IMR-90 (cell line): ENCODE results near the gene MSH5. TPM values are rescaled to one million over a fixed set of nuclear protein-coding genes. Genes with fewer than 3 reads are reported as not detected.
A peak's percentile ranks its signal among the peaks of the same experiment; 100 is the strongest.

ENCODE experiments used
- ATAC-seq: fragments of 200-7000 bp; cut with Tn5 transposase; 2 replicates; pipeline ENCODE4 v1.9.1; 2020; ENCODE audit warnings: low read depth, mild to moderate bottlenecking, moderate library complexity
- BruUV-seq: library from RNA; stranded (reverse); fragments of 400-500 nt; replicated peaks from 2 replicates; lab custom pipeline; 2021; lab: Mats Ljungman, UMichigan
- CTCF ChIA-PET: fragments of 300-600 bp; formaldehyde crosslinking; extraction: SDS; loops from one replicate; lab custom pipeline; 2021; ENCODE audit warnings: antibody characterized with exemption; lab: Yijun Ruan, JAX
- POLR2A ChIA-PET: fragments of 300-600 bp; sonication (Branson Sonifier 250); formaldehyde crosslinking; loops from one replicate; lab custom pipeline; 2022; ENCODE audit warnings: antibody characterized with exemption; ENCODE audit not compliant: unreplicated experiment; lab: Charles Lee
- DNase-seq: peaks from one replicate; pipeline ENCODE4 v3.0.0; 2013
- H2AFZ ChIP-seq: replicated peaks from 2 replicates; pipeline ENCODE3; 2013; ENCODE audit warnings: low read length, mild to moderate bottlenecking; ENCODE audit not compliant: poor library complexity
- H2AK5ac ChIP-seq: 2 replicates; pipeline ENCODE4 v1.6.1; 2013; ENCODE audit warnings: low read depth, low read length, inconsistent platforms
- H2AK9ac ChIP-seq: replicated peaks from 2 replicates; pipeline ENCODE3; 2013; ENCODE audit warnings: mild to moderate bottlenecking, low read depth, low read length, moderate library complexity; ENCODE audit not compliant: poor library complexity
- H2BK120ac ChIP-seq: 2 replicates; pipeline ENCODE4 v1.6.1; 2013; ENCODE audit warnings: low read depth, low read length, inconsistent platforms
- H2BK15ac ChIP-seq: 3 replicates; pipeline ENCODE4 v1.6.1; 2013; ENCODE audit warnings: low read depth, low read length, inconsistent platforms
- H2BK20ac ChIP-seq: 2 replicates; pipeline ENCODE4 v1.6.1; 2013; ENCODE audit warnings: low read depth, mild to moderate bottlenecking, inconsistent platforms, low read length, moderate library complexity
- H2BK5ac ChIP-seq: 2 replicates; pipeline ENCODE4 v1.6.1; 2013; ENCODE audit warnings: mild to moderate bottlenecking, low read depth, low read length, inconsistent platforms; ENCODE audit not compliant: poor library complexity, severe bottlenecking
- H3K14ac ChIP-seq: replicated peaks from 2 replicates; pipeline ENCODE4 v1.6.1; 2013; ENCODE audit warnings: low read depth, low read length, inconsistent platforms
- H3K18ac ChIP-seq: 2 replicates; pipeline ENCODE4 v1.6.1; 2013; ENCODE audit warnings: low read depth, low read length, control low read depth
- H3K23ac ChIP-seq: 2 replicates; pipeline ENCODE4 v1.6.1; 2013; ENCODE audit warnings: low read depth, low read length, inconsistent platforms
- H3K27ac ChIP-seq: 2 replicates; pipeline ENCODE4 v1.5.1; 2013; ENCODE audit warnings: mild to moderate bottlenecking, control low read depth, low read length; ENCODE audit not compliant: insufficient read depth
- H3K27me3 ChIP-seq: 2 replicates; pipeline ENCODE4 v1.6.1; 2013; ENCODE audit warnings: low read length; ENCODE audit not compliant: control insufficient read depth, insufficient read depth
- H3K36me3 ChIP-seq: 2 replicates; pipeline ENCODE4 v1.6.1; 2013; ENCODE audit warnings: low read length, mixed read lengths; ENCODE audit not compliant: control insufficient read depth, insufficient read depth
- H3K4ac ChIP-seq: 2 replicates; pipeline ENCODE4 v1.6.1; 2013; ENCODE audit warnings: low read depth, low read length, inconsistent platforms
- H3K4me1 ChIP-seq: 2 replicates; pipeline ENCODE4 v1.6.1; 2013; ENCODE audit warnings: low read length, mixed read lengths; ENCODE audit not compliant: control insufficient read depth, insufficient read depth
- H3K4me2 ChIP-seq: 2 replicates; pipeline ENCODE4 v1.6.1; 2013; ENCODE audit warnings: low read depth, mild to moderate bottlenecking, control low read depth, low read length, moderate library complexity
- H3K4me3 ChIP-seq: 2 replicates; pipeline ENCODE4 v1.5.1; 2013; ENCODE audit warnings: low read depth, mild to moderate bottlenecking, control low read depth, low read length, moderate library complexity; ENCODE audit not compliant: insufficient read depth
- H3K56ac ChIP-seq: 2 replicates; pipeline ENCODE4 v1.6.1; 2013; ENCODE audit warnings: low read length, inconsistent platforms; ENCODE audit not compliant: insufficient read depth; ENCODE audit errors: extremely low read depth
- H3K79me1 ChIP-seq, 2 experiments: 2 replicates each; pipeline ENCODE4 v1.6.1; 2013; ENCODE audit warnings: low read length in 2 of 2, inconsistent platforms in 1 of 2, low read depth in 1 of 2
- H3K9ac ChIP-seq: 2 replicates; pipeline ENCODE4 v1.6.1; 2013; ENCODE audit warnings: low read depth, low read length, control low read depth
- H3K9me1 ChIP-seq: 2 replicates; pipeline ENCODE4 v1.6.1; 2013; ENCODE audit warnings: low read length, inconsistent platforms; ENCODE audit not compliant: insufficient read depth
- H3K9me3 ChIP-seq: 2 replicates; pipeline ENCODE4 v1.6.1; 2013; ENCODE audit warnings: low read length; ENCODE audit not compliant: control insufficient read depth, insufficient read depth
- H4K20me1 ChIP-seq: 2 replicates; pipeline ENCODE4 v1.6.1; 2013; ENCODE audit warnings: low read length, inconsistent platforms; ENCODE audit not compliant: insufficient read depth
- H4K5ac ChIP-seq: 2 replicates; pipeline ENCODE4 v1.6.1; 2013; ENCODE audit warnings: mild to moderate bottlenecking, low read depth, low read length, control low read depth
- H4K8ac ChIP-seq, 2 experiments: 2 replicates each; pipeline ENCODE4 v1.6.1; 2013; ENCODE audit warnings: low read depth in 2 of 2, low read length in 2 of 2, control low read depth in 1 of 2, inconsistent platforms in 1 of 2
- H4K91ac ChIP-seq: 2 replicates; pipeline ENCODE4 v1.6.1; 2013; ENCODE audit warnings: low read depth, low read length, inconsistent platforms; ENCODE audit not compliant: insufficient read depth
- BHLHE40 ChIP-seq: fragments of 150-350 bp; IDR thresholded peaks from 2 replicates; pipeline ENCODE4 v1.6.1; 2016; ENCODE audit warnings: mild to moderate bottlenecking, low read depth, low read length
- MAFK ChIP-seq: IDR thresholded peaks from 2 replicates; pipeline ENCODE4 v1.6.1; 2012; ENCODE audit warnings: low read depth, low read length, improper control_type of control experiment
- MXI1 ChIP-seq: IDR thresholded peaks from 2 replicates; pipeline ENCODE4 v1.6.1; 2012; ENCODE audit warnings: low read depth, mild to moderate bottlenecking, low read length, moderate library complexity, borderline replicate concordance
- POLR2A ChIP-seq: IDR thresholded peaks from 2 replicates; pipeline ENCODE4 v1.6.1; 2012; ENCODE audit warnings: mild to moderate bottlenecking, low read depth, low read length
- RAD21 ChIP-seq: IDR thresholded peaks from 2 replicates; pipeline ENCODE4 v1.6.1; 2012; ENCODE audit warnings: low read length, improper control_type of control experiment
- RCOR1 ChIP-seq: IDR thresholded peaks from 2 replicates; pipeline ENCODE4 v1.6.1; 2012; ENCODE audit warnings: mild to moderate bottlenecking, low read length, improper control_type of control experiment; ENCODE audit not compliant: insufficient replicate concordance
- WGBS, 2 experiments: methylation state at CpG; one replicate each; pipeline versions ENCODE4 v1.1.5 to v1.1.7; 2013; ENCODE audit warnings: missing lambda C conversion rate in 2 of 2; ENCODE audit not compliant: insufficient read length in 1 of 2; ENCODE audit errors: extremely low coverage in 2 of 2; 5-methylcytosine and 5-hydroxymethylcytosine counted together
- dilution Hi-C: fragments of 300-500 bp; cut with HindIII; formaldehyde crosslinking; loops from one replicate; pipeline ENCODE4 v1.14.3; 2018; ENCODE audit warnings: low sequenced_read_pairs; ENCODE audit not compliant: unreplicated experiment
- in situ Hi-C: fragments of 300-500 bp; cut with MboI; formaldehyde crosslinking; loops from 3 replicates; pipeline ENCODE4 v1.14.3; 2019; ENCODE audit warnings: low sequenced_read_pairs, inconsistent platforms, mixed read lengths
- intact Hi-C: fragments of 100-400 bp; cut with micrococcal nuclease; formaldehyde crosslinking; loops from 2 replicates; pipeline ENCODE4 v1.10.0; 2022
- polyA plus RNA-seq, 3 experiments: library from polyadenylated mRNA; depleted of rRNA; stranded (reverse); fragments of >200 nt; gene quantifications; 2 replicates each; pipeline ENCODE4 v1.2.3, GENCODE V29; 2012; ENCODE audit warnings: low replicate concordance in 1 of 3
- total RNA-seq: library from RNA; depleted of rRNA; stranded (reverse); fragments of >200 nt; gene quantifications from 2 replicates; pipeline ENCODE4 v1.2.3, GENCODE V29; 2012
- TF ChIP-seq, protein P1 (sequence below): fragments of 150-350 bp; IDR thresholded peaks from 2 replicates; pipeline ENCODE4 v1.6.1; 2016; ENCODE audit warnings: low read depth, mild to moderate bottlenecking, low read length, moderate library complexity, borderline replicate concordance

Gene MSH5
- total and polyA plus RNA-seq, 2 of the 4 experiments (the other 2 are of a cell fraction), result 5.6 to 15.7 TPM

DNA sequence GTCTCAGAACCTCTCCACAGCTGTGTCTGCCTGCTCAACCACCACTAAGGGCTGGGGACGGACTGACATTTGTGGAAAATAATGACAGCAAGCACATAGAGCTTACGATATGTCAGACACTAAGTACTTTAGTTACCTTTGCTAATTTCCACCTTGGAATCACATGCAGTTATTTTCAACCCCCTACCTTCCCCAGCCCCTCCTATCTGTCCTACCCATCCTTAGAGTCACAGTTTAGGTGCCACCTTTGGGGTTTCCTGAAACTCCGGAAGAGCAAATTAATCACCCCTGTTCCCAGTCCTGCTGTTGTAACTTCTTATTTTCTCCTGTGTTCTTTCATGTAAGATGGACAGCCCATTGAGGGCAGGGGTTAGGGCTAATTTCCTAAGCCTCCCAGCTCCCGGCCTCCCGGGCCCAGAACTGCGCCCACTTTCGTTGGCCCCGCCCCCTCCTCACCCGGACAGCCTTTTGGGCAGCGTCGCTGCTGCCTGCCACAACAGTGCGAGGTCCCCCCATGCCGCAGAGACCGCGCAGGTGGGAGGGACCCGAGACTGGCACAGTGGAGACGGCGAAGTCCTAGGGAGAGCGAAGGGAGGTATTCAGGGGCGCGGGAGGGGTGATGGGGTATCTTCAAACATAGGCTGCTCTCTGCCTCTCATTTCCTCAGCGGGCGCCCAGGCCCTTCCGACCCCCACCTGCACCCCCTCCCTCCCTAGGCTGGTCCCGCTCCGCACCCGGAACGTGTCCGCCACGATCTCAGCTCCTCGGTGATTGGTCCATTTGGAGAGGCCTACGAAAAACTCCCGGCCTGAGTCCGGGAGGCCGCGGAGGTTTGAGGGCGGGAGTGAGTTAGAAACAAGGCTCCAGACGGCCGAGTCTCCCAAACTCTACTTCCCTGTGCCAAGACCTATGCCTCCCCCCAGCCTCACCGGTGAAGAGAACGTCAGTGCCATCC, 11.8 kb upstream of the MSH5 start:
- peak overlapping the region; percentile 58; the same call in 1 of the 2 replicates for H3K14ac ChIP-seq
- peak overlapping the region; percentile 29; the same call in 1 of the 2 replicates for H3K9ac ChIP-seq
- H4K91ac ChIP-seq, result no peak overlapping the region
- H3K4me1 ChIP-seq, result peaks cover 3% of the 10 kb centered on the region
- H3K79me1 ChIP-seq, result peaks cover 0 to 35% of the 10 kb centered on the region in 2 experiments; a peak in 2 of 4 replicates
- H4K8ac ChIP-seq, result no peak overlapping the region
- H2AFZ ChIP-seq, result peak overlapping the region; percentile 96
- no peaks in the 10 kb centered on the region for H3K9me1 ChIP-seq
- H2BK20ac ChIP-seq, result no peak overlapping the region
- 0 out of 2 replicates have a peak overlapping the region, but pooled peaks have one; percentile 92 for H3K4ac ChIP-seq
- no peak for DNase-seq
- no peak overlapping the region for H3K18ac ChIP-seq
- in situ Hi-C loops (no loop called here), intact Hi-C loops (loop anchor here (2.0 kb wide), 2 partner anchors 47 to 103 kb away; partner anchors contain the start of gene LY6G5C), dilution Hi-C loops (no loop called here)
- H2BK15ac ChIP-seq, result no peak overlapping the region
- peaks cover 17% of the 10 kb centered on the region for H4K20me1 ChIP-seq
- WGBS, 2 experiments, result 91% methylated on average over 10 of the region's 41 CpGs; no CpG with 5 or more reads in 1 of the 2 experiments
- POLR2A ChIA-PET, result interaction anchor here (0.5 kb wide), 1 partner anchor 11 kb away, joined by 3 read pairs; no protein-coding TSS in a partner anchor
- peak overlapping the region; percentile 85 for H3K4me3 ChIP-seq
- peak overlapping the region; percentile 92 for H3K4me2 ChIP-seq
- BruUV-seq, result no TSS peak
- H3K27me3 ChIP-seq, result no peaks in the 10 kb centered on the region
- no peak overlapping the region for H2BK120ac ChIP-seq
- CTCF ChIA-PET, result no interaction called here
- no peaks in the 10 kb centered on the region for H3K9me3 ChIP-seq
- peak overlapping the region; percentile 99 for H2AK9ac ChIP-seq
- TF ChIP-seq POLR2A (no peak), BHLHE40 (no peak), MAFK (no peak), RAD21 (no peak), RCOR1 (no peak), MXI1 (no peak)
- TF ChIP-seq, protein P1, sequence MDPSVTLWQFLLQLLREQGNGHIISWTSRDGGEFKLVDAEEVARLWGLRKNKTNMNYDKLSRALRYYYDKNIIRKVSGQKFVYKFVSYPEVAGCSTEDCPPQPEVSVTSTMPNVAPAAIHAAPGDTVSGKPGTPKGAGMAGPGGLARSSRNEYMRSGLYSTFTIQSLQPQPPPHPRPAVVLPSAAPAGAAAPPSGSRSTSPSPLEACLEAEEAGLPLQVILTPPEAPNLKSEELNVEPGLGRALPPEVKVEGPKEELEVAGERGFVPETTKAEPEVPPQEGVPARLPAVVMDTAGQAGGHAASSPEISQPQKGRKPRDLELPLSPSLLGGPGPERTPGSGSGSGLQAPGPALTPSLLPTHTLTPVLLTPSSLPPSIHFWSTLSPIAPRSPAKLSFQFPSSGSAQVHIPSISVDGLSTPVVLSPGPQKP, result no peak
- no peak overlapping the region for H4K5ac ChIP-seq
- 0 out of 2 replicates have a peak overlapping the region, but pooled peaks have one; percentile 20 for H3K23ac ChIP-seq
- no peak overlapping the region for H3K56ac ChIP-seq
- H2BK5ac ChIP-seq, result no peak overlapping the region
- H2AK5ac ChIP-seq, result peak overlapping the region; percentile 75; the same call in 1 of the 2 replicates
- no peak overlapping the region for H3K27ac ChIP-seq
- H3K36me3 ChIP-seq, result peaks cover 35% of the 10 kb centered on the region
- ATAC-seq, result no peak
